ENCODE measurements around the gene HMCN1.

Gene HMCN1

GRCh38 chr1:185807275-185807674 lies 73.1 kb downstream of the HMCN1 start:
- no peak for DNase-seq
- Histone ChIP-seq H3K9ac (ENCODE audit: low read length) (no peak overlapping the region), H2AFZ (ENCODE audit: low read length) (no peak overlapping the region), H3F3A (ENCODE audit: insufficient read depth, low read length) (no peaks in the 10 kb centered on the region), H3K4me1 (ENCODE audit: low read length) (no peaks in the 10 kb centered on the region), H3K27me3 (replicated peaks; ENCODE audit: insufficient read depth, low read length) (no peaks in the 10 kb centered on the region), H3K79me2 (ENCODE audit: low read length) (no peaks in the 10 kb centered on the region), H3K9me2 (replicated peaks; ENCODE audit: insufficient read depth, low read length) (no peaks in the 10 kb centered on the region), H3K9me3 (replicated peaks; ENCODE audit: insufficient read depth, low read length) (no peaks in the 10 kb centered on the region), H3K36me3 (replicated peaks; ENCODE audit: insufficient read depth, low read length) (no peaks in the 10 kb centered on the region), H3K4me2 (ENCODE audit: low read depth, low read length) (no peak overlapping the region), H4K20me1 (ENCODE audit: insufficient read depth, low read length) (no peaks in the 10 kb centered on the region), H3K27ac (ENCODE audit: low read length) (no peak overlapping the region), H3K4me3 (ENCODE audit: low read length) (no peak overlapping the region)
- TF ChIP-seq EZH2phosphoT487 (IDR thresholded peaks at IDR 0.05; ENCODE audit: low read length) (no peak), EZH2 (optimal IDR thresholded peaks at IDR 0.05; ENCODE audit: low read depth, low read length) (no peak)
- TF ChIP-seq, protein P1, sequence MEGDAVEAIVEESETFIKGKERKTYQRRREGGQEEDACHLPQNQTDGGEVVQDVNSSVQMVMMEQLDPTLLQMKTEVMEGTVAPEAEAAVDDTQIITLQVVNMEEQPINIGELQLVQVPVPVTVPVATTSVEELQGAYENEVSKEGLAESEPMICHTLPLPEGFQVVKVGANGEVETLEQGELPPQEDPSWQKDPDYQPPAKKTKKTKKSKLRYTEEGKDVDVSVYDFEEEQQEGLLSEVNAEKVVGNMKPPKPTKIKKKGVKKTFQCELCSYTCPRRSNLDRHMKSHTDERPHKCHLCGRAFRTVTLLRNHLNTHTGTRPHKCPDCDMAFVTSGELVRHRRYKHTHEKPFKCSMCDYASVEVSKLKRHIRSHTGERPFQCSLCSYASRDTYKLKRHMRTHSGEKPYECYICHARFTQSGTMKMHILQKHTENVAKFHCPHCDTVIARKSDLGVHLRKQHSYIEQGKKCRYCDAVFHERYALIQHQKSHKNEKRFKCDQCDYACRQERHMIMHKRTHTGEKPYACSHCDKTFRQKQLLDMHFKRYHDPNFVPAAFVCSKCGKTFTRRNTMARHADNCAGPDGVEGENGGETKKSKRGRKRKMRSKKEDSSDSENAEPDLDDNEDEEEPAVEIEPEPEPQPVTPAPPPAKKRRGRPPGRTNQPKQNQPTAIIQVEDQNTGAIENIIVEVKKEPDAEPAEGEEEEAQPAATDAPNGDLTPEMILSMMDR (IDR thresholded peaks at IDR 0.05; ENCODE audit: low read length), result no peak

GRCh38 chr1:185808631-185809030 lies 74.4 kb downstream of the HMCN1 start:
- Histone ChIP-seq H3K36me3 (replicated peaks; ENCODE audit: insufficient read depth, low read length) (no peaks in the 10 kb centered on the region), H3K27ac (ENCODE audit: low read length) (no peak overlapping the region), H3K4me3 (ENCODE audit: low read length) (no peak overlapping the region), H3K9me2 (replicated peaks; ENCODE audit: insufficient read depth, low read length) (no peaks in the 10 kb centered on the region), H3K4me2 (ENCODE audit: low read depth, low read length) (no peak overlapping the region), H3K9me3 (replicated peaks; ENCODE audit: insufficient read depth, low read length) (no peaks in the 10 kb centered on the region), H4K20me1 (ENCODE audit: insufficient read depth, low read length) (no peaks in the 10 kb centered on the region), H3K4me1 (ENCODE audit: low read length) (no peaks in the 10 kb centered on the region), H2AFZ (ENCODE audit: low read length) (no peak overlapping the region), H3K9ac (ENCODE audit: low read length) (no peak overlapping the region), H3F3A (ENCODE audit: insufficient read depth, low read length) (no peaks in the 10 kb centered on the region), H3K79me2 (ENCODE audit: low read length) (no peaks in the 10 kb centered on the region), H3K27me3 (replicated peaks; ENCODE audit: insufficient read depth, low read length) (no peaks in the 10 kb centered on the region)
- TF ChIP-seq, protein P1 (IDR thresholded peaks at IDR 0.05; ENCODE audit: low read length), result no peak
- TF ChIP-seq EZH2 (optimal IDR thresholded peaks at IDR 0.05; ENCODE audit: low read depth, low read length) (no peak), EZH2phosphoT487 (IDR thresholded peaks at IDR 0.05; ENCODE audit: low read length) (no peak)
- DNase-seq, result no peak

DNA sequence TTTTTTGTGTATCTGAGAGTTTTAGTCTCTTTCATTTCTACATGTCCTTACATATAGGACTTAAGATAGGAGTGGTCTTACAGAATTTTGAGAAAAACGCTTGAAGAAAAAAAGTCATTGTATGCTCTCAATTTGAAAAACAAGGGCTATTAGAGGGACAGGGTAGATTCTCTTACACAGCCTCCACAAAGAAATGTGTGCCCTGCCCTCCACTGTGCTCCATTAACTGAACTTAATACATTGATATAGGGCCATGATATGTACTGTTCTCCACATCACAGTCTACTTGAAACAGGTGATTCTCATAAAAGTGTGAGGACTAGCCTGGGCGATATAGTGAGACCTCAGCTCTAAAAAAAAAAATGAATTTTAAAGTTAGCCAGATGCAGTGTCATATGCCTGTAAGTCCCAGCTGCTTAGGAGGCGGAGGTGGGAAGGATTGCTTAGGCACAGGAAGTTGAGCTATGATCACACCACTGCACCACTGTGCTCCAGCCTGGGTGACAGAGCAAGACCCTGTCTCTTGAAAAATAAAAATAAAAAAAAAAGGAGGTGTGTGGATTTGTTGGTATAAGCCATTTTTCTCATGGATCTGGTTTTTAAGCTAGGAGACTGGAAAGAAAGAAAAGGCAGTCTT lies 77.0 kb downstream of the HMCN1 start:
- Histone ChIP-seq H3K9me2 (replicated peaks; ENCODE audit: insufficient read depth, low read length) (no peaks in the 10 kb centered on the region), H3K27me3 (replicated peaks; ENCODE audit: insufficient read depth, low read length) (no peaks in the 10 kb centered on the region), H3K27ac (ENCODE audit: low read length) (no peak overlapping the region), H3K4me1 (ENCODE audit: low read length) (no peaks in the 10 kb centered on the region), H3K9me3 (replicated peaks; ENCODE audit: insufficient read depth, low read length) (no peaks in the 10 kb centered on the region), H3K9ac (ENCODE audit: low read length) (no peak overlapping the region), H2AFZ (ENCODE audit: low read length) (no peak overlapping the region), H3K79me2 (ENCODE audit: low read length) (no peaks in the 10 kb centered on the region), H3K4me2 (ENCODE audit: low read depth, low read length) (no peak overlapping the region), H3K36me3 (replicated peaks; ENCODE audit: insufficient read depth, low read length) (no peaks in the 10 kb centered on the region), H3F3A (ENCODE audit: insufficient read depth, low read length) (no peaks in the 10 kb centered on the region), H4K20me1 (ENCODE audit: insufficient read depth, low read length) (no peaks in the 10 kb centered on the region), H3K4me3 (ENCODE audit: low read length) (no peak overlapping the region)
- no peak for DNase-seq
- TF ChIP-seq EZH2 (optimal IDR thresholded peaks at IDR 0.05; ENCODE audit: low read depth, low read length), result no peak
- TF ChIP-seq, protein P1 (IDR thresholded peaks at IDR 0.05; ENCODE audit: low read length), result no peak
- TF ChIP-seq EZH2phosphoT487 (IDR thresholded peaks at IDR 0.05; ENCODE audit: low read length), result no peak
